HepG2 (cell line): Measurements from ENCODE around the gene PEX19. TPM values are rescaled to one million over a fixed set of nuclear protein-coding genes. Genes with fewer than 3 reads are reported as not detected.
A peak's percentile ranks its signal among the peaks of the same experiment; 100 is the strongest.

ENCODE experiments used
- ATAC-seq: fragments of 200-7000 bp; cut with Tn5 transposase; 3 replicates; pipeline ENCODE4 v1.9.1; 2020; ENCODE audit warnings: mild to moderate bottlenecking, moderate library complexity
- BruUV-seq: library from RNA; stranded (reverse); fragments of 400-500 nt; replicated peaks from 2 replicates; lab custom pipeline; 2021; lab: Mats Ljungman, UMichigan
- CTCF ChIA-PET: fragments of 300-600 bp; formaldehyde crosslinking; extraction: SDS; loops from one replicate; lab custom pipeline; 2021; ENCODE audit warnings: low total read pairs, inconsistent platforms, low intra/inter-chr PET ratio; lab: Yijun Ruan, JAX
- POLR2A ChIA-PET: fragments of 350-600 bp; sonication (Branson Sonifier 250); formaldehyde crosslinking; loops from one replicate; lab custom pipeline; 2020; ENCODE audit warnings: antibody characterized with exemption, inconsistent platforms; lab: Yijun Ruan, JAX
- DNase-seq: peaks from one replicate; pipeline ENCODE4 v3.0.0-alpha.2; 2015; ENCODE audit warnings: low spot score
- FAIRE-seq: peaks from 3 replicates; lab custom pipeline; 2011; peaks lifted over from hg19 to GRCh38; lab: Jason Lieb, UNC
- H2AFZ ChIP-seq: one replicate; pipeline ENCODE4 v1.6.1; 2011; ENCODE audit warnings: low read length, inconsistent platforms
- H3K27ac ChIP-seq: fragments of 300-600 bp; 3 replicates; pipeline ENCODE4 v1.8.0; 2011; ENCODE audit warnings: mixed run types, mild to moderate bottlenecking, mixed read lengths, low read length, inconsistent platforms; ENCODE audit not compliant: insufficient read depth; ENCODE audit errors: extremely low read length
- H3K27me3 ChIP-seq, 2 experiments: fragments of 200-600 bp in 1 of 2; 2 replicates in 1 of 2; 3 replicates in 1 of 2; pipeline versions ENCODE4 v1.6.0 to v1.8.0; 2011; ENCODE audit warnings: low read length in 2 of 2, mild to moderate bottlenecking in 2 of 2, moderate library complexity in 2 of 2, inconsistent platforms in 1 of 2; ENCODE audit not compliant: insufficient read depth in 2 of 2, control insufficient read depth in 1 of 2
- H3K36me3 ChIP-seq, 2 experiments: fragments of 200-600 bp in 1 of 2; replicated peaks in 1 of 2; 2 replicates in 1 of 2; 3 replicates in 1 of 2; pipeline versions ENCODE4 v1.5.1 to v1.8.0; 2011; ENCODE audit warnings: low read length in 2 of 2, inconsistent platforms in 1 of 2; ENCODE audit not compliant: insufficient read depth in 2 of 2, control insufficient read depth in 1 of 2
- H3K4me1 ChIP-seq: 2 replicates; pipeline ENCODE4 v1.5.1; 2012; ENCODE audit warnings: low read length, inconsistent platforms; ENCODE audit not compliant: insufficient read depth
- H3K4me2 ChIP-seq: 2 replicates; pipeline ENCODE4 v1.6.0; 2011; ENCODE audit warnings: low read depth, low read length, inconsistent platforms
- H3K4me3 ChIP-seq, 3 experiments: fragments of 200-600 bp in 1 of 3; sonication (generic), shearing (Covaris generic) in 1 of 3; replicated peaks in 1 of 3; 2 replicates each; pipeline ENCODE4 v1.5.1; 2011 to 2016; ENCODE audit warnings: low read length in 3 of 3, inconsistent platforms in 2 of 3, low read depth in 2 of 3, mild to moderate bottlenecking in 2 of 3, control low read depth in 1 of 3, mixed read lengths in 1 of 3; ENCODE audit not compliant: insufficient read depth in 1 of 3
- H3K79me2 ChIP-seq: one replicate; pipeline ENCODE4 v1.6.1; 2011; ENCODE audit warnings: low read length, inconsistent platforms; ENCODE audit not compliant: insufficient read depth
- H3K9ac ChIP-seq: 2 replicates; pipeline ENCODE4 v1.6.0; 2011; ENCODE audit warnings: mild to moderate bottlenecking, low read depth, low read length, inconsistent platforms; ENCODE audit not compliant: insufficient read depth
- H3K9me3 ChIP-seq: 2 replicates; pipeline ENCODE4 v1.5.1; 2012; ENCODE audit warnings: mild to moderate bottlenecking, low read length
- H4K20me1 ChIP-seq: 2 replicates; pipeline ENCODE4 v1.6.0; 2011; ENCODE audit warnings: inconsistent platforms, mild to moderate bottlenecking, low read length, moderate library complexity; ENCODE audit not compliant: insufficient read depth
- JUND ChIP-seq: sonication (generic); formaldehyde crosslinking; IDR thresholded peaks from 2 replicates; pipeline ENCODE4 v1.8.0; 2022; ENCODE audit warnings: mild to moderate bottlenecking, missing genetic modification reagents
- NFRKB ChIP-seq: fragments of 450-650 bp; IDR thresholded peaks from 2 replicates; pipeline ENCODE4 v1.6.1; 2017
- PHF21A ChIP-seq: sonication (generic); formaldehyde crosslinking; IDR thresholded peaks from 2 replicates; pipeline ENCODE4 v1.5.0; 2020; ENCODE audit warnings: mild to moderate bottlenecking, missing genetic modification reagents
- STAT6 ChIP-seq: sonication (generic); formaldehyde crosslinking; IDR thresholded peaks from 2 replicates; pipeline ENCODE4 v1.4.0; 2020; ENCODE audit warnings: missing genetic modification reagents, mild to moderate bottlenecking, borderline replicate concordance
- ZNF264 ChIP-seq: sonication (generic); formaldehyde crosslinking; IDR thresholded peaks from 2 replicates; pipeline ENCODE4 v1.4.0; 2020; ENCODE audit warnings: missing genetic modification reagents
- ZNF34 ChIP-seq: sonication (generic); formaldehyde crosslinking; IDR thresholded peaks from 2 replicates; pipeline ENCODE4 v1.4.0; 2020; ENCODE audit warnings: mild to moderate bottlenecking, missing genetic modification reagents, borderline replicate concordance
- ZNF446 ChIP-seq: sonication (generic); formaldehyde crosslinking; IDR thresholded peaks from 2 replicates; pipeline ENCODE4 v1.5.0; 2020; ENCODE audit warnings: mild to moderate bottlenecking, missing genetic modification reagents
- WGBS: methylation state at CpG from one replicate; pipeline ENCODE4 v1.1.6; 2017; ENCODE audit warnings: low lambda C conversion rate; 5-methylcytosine and 5-hydroxymethylcytosine counted together
- in situ Hi-C: cut with HindIII; loops from 2 replicates; pipeline ENCODE4 v1.10.0; 2017; ENCODE audit warnings: low pct_unique_long_range_greater_than_20kb; ENCODE audit not compliant: extremely low pct_ligation_motif_present
- intact Hi-C: fragments of 100-400 bp; cut with micrococcal nuclease; formaldehyde crosslinking; loops from one replicate; pipeline ENCODE4 v1.10.0; 2022; ENCODE audit not compliant: unreplicated experiment
- polyA plus RNA-seq, 8 experiments: library from polyadenylated mRNA; depleted of rRNA in 3 of 8; stranded (reverse) in 7 of 8; unstranded in 1 of 8; fragments of >200 nt; fragmentation: Illumina TruSeq in 4 of 8; extraction: Trizol in 4 of 8; gene quantifications; 2 replicates each; pipeline versions ENCODE4 v1.2.1 to v1.2.3, GENCODE V29; 2011 to 2016; ENCODE audit warnings: low read depth in 4 of 8, missing spikeins in 1 of 8, mixed read lengths in 1 of 8; ENCODE audit not compliant: insufficient read depth in 1 of 8
- total RNA-seq, 5 experiments: library from RNA; depleted of rRNA; stranded (reverse); fragments of >200 nt; fragmentation: Illumina TruSeq; extraction: Trizol; gene quantifications; 2 replicates each; pipeline ENCODE4 v1.2.3, GENCODE V29; 2016; ENCODE audit warnings: low read depth in 1 of 5
- TF ChIP-seq, protein P1 (sequence below): sonication (generic); formaldehyde crosslinking; IDR thresholded peaks from 2 replicates; pipeline ENCODE4 v1.4.0; 2020; ENCODE audit warnings: mild to moderate bottlenecking, missing genetic modification reagents
- TF ChIP-seq, protein P2 (sequence below): sonication (generic); formaldehyde crosslinking; IDR thresholded peaks from 2 replicates; pipeline ENCODE4 v1.4.0; 2020; ENCODE audit warnings: missing genetic modification reagents

The PEX19 gene
- total and polyA plus RNA-seq, 2 of the 13 experiments (the other 11 are each of a cell fraction or from before 2014, with no cell fraction given): 47.0 to 51.8 TPM

GRCh38 chr1:160260406-160261382, 24.2 kb downstream of the PEX19 start:
- 67% methylated on average over 6 of the region's 6 CpGs for WGBS
- peak overlapping the region; percentile 83 for H3K4me2 ChIP-seq
- peaks cover 56% of the 10 kb centered on the region for H3K4me1 ChIP-seq
- H3K9ac ChIP-seq: peak overlapping the region; percentile 99
- peak; percentile 16 for DNase-seq
- H3K27ac ChIP-seq: peak overlapping the region; percentile 95
- CTCF ChIA-PET: no interaction called here
- no peak for FAIRE-seq
- no peaks in the 10 kb centered on the region for H3K9me3 ChIP-seq
- BruUV-seq: no TSS peak
- H2AFZ ChIP-seq: no peak overlapping the region
- in situ Hi-C loops: no loop called here
- H3K36me3 ChIP-seq: no peaks in the 10 kb centered on the region; a peak in 2 of 5 replicates
- intact Hi-C loops: no loop called here
- POLR2A ChIA-PET: interaction anchor here (0.7 to 3.7 kb wide), 7 partner anchors 9 to 784 kb away, joined by 3 to 42 read pairs (median 4); partner anchors contain the start of gene PEX19
- H3K27me3 ChIP-seq: no peaks in the 10 kb centered on the region; a peak in 1 of 5 replicates
- ATAC-seq: no peak
- peak overlapping the region; percentile 79 to 100 (median 100); a peak in 5 of 6 replicates for H3K4me3 ChIP-seq
- peaks cover 54% of the 10 kb centered on the region for H3K79me2 ChIP-seq
- H4K20me1 ChIP-seq: 0 out of 2 replicates have a peak, but pooled peaks cover 8% of the 10 kb centered on the region
- TF ChIP-seq ZNF264: no peak
- TF ChIP-seq ZNF446 (CRISPR knock-in tag): no peak
- TF ChIP-seq, protein P1, sequence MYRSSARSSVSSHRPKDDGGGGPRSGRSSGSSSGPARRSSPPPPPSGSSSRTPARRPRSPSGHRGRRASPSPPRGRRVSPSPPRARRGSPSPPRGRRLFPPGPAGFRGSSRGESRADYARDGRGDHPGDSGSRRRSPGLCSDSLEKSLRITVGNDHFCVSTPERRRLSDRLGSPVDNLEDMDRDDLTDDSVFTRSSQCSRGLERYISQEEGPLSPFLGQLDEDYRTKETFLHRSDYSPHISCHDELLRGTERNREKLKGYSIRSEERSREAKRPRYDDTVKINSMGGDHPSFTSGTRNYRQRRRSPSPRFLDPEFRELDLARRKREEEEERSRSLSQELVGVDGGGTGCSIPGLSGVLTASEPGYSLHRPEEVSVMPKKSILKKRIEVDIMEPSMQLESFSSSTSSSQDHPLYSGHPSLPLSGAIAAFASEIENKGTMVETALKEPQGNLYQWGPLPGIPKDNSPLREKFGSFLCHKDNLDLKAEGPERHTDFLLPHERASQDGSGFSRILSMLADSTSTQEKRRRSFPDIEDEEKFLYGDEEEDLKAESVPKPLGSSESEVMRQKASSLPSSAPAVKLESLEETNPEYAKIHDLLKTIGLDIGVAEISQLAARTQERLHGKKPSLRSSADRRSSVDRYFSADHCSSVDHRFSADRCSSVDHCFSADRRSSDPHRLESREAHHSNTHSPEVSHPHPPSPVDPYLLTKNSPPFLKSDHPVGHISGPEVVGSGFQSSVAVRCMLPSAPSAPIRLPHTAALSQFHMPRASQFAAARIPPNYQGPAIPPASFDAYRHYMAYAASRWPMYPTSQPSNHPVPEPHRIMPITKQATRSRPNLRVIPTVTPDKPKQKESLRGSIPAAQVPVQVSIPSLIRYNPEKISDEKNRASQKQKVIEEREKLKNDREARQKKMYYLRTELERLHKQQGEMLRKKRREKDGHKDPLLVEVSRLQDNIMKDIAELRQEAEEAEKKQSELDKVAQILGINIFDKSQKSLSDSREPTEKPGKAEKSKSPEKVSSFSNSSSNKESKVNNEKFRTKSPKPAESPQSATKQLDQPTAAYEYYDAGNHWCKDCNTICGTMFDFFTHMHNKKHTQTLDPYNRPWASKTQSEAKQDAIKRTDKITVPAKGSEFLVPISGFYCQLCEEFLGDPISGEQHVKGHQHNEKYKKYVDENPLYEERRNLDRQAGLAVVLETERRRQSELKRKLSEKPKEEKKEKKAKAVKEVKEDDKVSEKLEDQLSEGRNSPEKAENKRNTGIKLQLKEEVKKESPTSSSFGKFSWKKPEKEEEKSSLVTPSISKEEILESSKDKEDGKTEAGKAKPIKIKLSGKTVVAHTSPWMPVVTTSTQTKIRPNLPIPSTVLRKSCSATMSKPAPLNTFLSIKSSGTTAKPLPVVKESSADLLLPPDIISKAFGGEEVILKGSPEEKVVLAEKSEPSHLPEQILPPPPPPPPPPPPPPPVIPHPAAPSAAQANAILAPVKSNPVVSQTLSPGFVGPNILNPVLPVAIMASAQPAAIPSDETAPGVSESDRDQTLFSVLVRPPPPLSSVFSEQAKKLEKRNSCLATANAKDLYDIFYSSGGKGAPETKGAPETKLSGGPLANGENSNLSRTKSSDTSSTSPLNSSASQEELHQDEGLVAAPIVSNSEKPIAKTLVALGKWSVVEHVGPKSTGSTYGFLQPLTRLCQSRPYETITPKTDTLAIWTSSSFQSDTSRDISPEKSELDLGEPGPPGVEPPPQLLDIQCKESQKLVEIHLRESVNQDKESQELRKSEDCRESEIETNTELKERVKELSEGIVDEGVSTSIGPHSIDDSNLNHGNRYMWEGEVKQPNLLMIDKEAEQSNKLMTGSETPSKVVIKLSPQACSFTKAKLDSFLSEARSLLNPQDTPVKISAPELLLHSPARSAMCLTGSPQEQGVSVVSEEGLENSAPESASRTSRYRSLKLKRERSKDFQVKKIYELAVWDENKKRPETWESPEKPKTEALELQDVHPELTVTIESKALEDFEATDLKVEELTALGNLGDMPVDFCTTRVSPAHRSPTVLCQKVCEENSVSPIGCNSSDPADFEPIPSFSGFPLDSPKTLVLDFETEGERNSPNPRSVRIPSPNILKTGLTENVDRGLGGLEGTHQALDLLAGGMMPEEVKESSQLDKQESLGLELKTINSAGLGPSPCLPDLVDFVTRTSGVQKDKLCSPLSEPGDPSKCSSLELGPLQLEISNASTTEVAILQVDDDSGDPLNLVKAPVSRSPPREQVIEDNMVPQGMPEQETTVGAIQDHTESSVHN (CRISPR knock-in tag): no peak
- TF ChIP-seq, protein P2, sequence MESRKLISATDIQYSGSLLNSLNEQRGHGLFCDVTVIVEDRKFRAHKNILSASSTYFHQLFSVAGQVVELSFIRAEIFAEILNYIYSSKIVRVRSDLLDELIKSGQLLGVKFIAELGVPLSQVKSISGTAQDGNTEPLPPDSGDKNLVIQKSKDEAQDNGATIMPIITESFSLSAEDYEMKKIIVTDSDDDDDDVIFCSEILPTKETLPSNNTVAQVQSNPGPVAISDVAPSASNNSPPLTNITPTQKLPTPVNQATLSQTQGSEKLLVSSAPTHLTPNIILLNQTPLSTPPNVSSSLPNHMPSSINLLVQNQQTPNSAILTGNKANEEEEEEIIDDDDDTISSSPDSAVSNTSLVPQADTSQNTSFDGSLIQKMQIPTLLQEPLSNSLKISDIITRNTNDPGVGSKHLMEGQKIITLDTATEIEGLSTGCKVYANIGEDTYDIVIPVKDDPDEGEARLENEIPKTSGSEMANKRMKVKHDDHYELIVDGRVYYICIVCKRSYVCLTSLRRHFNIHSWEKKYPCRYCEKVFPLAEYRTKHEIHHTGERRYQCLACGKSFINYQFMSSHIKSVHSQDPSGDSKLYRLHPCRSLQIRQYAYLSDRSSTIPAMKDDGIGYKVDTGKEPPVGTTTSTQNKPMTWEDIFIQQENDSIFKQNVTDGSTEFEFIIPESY: no peak
- no peak for TF ChIP-seq ZNF34 (CRISPR knock-in tag)
- TF ChIP-seq STAT6: no peak
- no peak for TF ChIP-seq NFRKB
- TF ChIP-seq JUND (CRISPR knock-in tag): no peak
- no peak for TF ChIP-seq PHF21A (CRISPR knock-in tag)
